ENCODE results near the gene GNG2.

Gene GNG2

DNA sequence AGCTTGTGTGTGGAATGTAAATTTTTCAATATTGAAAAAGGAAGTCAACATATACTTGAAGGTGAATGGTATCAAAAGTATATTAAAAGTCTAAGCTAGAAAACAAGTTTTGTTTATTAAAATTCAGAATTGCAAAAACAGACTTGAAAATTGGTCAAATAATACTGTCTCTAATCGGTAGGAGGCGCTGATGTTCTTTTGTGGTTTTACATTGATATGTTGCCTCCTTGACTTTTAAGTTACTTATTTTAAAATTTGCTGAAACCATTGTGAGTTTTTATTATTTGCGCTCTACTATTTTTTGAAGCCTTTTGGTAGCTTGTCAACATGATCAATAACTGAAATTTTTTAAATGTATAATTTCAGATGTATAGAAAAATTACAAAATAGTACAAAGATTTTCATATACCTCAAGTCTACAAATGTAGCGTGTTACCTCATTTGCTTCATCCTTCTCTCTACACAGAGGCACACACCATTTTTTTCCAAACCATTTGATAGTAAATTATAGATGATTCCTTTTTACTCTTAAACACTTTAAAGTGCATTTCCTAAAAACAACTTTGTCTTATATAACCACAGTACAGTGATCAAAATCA, 135.8 kb downstream of the GNG2 start:
- DNase-seq (ENCODE audit: low spot score) = peak; percentile 73

- no peak for DNase-seq (ENCODE audit: low spot score)
These were observed 137.9 kb downstream of the GNG2 start for GRCh38 chr14:51998348-51998747.

GRCh38 chr14:51999084-51999483, 138.7 kb downstream of the GNG2 start:
- no peak for DNase-seq (ENCODE audit: low spot score)

DNA sequence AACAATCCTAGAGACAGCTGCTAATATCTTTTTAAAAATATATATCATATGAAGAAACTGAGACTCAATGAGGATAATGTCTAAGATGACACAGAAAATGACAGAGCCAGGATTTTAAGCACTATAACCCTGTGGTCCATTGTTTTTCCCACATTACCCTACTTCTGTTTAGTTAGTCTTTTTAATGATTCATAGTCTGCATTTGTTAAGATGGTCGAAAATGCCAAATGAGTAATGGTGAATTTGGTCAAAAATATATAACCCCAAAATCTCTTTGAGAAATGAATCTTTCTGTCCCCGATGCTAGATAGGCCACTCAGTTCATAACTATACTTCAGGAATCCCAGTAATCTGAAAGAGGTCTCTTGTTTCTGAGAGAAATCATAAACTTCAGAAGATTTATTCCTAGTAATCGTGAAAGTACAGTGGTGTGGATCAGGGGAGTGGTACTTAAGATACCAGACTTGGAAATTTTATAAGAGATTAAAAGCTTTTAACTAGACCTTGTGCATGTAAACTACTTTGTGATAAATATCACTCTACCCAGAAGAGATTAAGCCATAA, 139.7 kb downstream of the GNG2 start:
- DNase-seq (ENCODE audit: low spot score) = no peak

GRCh38 chr14:52000696-52001095, 140.3 kb downstream of the GNG2 start:
- DNase-seq (ENCODE audit: low spot score) = no peak

- no peak for DNase-seq (ENCODE audit: low spot score)
These were observed 142.1 kb downstream of the GNG2 start for GRCh38 chr14:52002542-52002941.

DNA sequence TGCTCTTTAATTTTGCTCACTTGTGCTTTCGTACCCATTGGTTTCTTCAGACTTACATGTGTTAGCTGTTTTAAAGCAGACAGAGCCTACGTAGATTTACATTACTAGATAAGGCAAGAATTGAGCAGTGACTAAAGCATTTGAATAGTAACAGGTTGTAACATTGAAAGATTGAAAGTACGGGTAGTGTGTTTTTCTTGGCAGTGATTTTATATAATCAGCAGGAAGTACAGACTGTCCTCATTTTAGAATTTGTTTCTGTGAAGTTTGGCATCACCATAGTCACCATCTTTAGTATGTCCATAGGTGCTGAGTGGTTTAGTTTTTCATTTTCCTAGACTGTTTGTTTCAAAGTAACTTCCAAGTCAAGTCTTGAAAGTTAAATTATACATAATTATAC, 142.9 kb downstream of the GNG2 start:
- DNase-seq (ENCODE audit: low spot score) = no peak

DNA sequence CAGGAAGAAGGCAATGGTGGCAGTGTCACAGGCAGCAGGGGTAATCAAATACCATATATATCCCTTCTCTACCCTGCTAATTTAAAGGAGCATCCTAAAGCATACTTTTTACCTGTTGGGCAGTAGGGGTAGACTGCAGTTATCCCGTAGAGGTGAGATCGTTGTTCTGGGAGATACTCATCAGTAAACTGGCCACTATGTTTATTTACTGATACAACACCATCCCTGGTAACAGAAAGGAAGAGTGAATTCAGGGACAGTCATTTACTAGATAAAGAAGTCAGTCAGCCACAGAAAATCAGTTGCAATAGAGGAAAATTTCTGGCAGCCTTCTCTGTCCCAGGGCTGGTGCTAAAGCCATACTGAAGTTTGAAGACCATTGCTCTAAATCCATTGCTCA, 145.2 kb downstream of the GNG2 start:
- no peak for DNase-seq (ENCODE audit: low spot score)

- DNase-seq (ENCODE audit: low spot score) = no peak
These were observed 145.9 kb downstream of the GNG2 start for GRCh38 chr14:52006361-52006760.

- DNase-seq (ENCODE audit: low spot score) = no peak
These were observed 146.8 kb downstream of the GNG2 start for GRCh38 chr14:52007211-52007610.

- DNase-seq (ENCODE audit: low spot score) = no peak
These were observed 147.2 kb downstream of the GNG2 start for GRCh38 chr14:52007637-52008036.

- no peak for DNase-seq (ENCODE audit: low spot score)
These were observed 147.7 kb downstream of the GNG2 start for GRCh38 chr14:52008136-52008535.

DNA sequence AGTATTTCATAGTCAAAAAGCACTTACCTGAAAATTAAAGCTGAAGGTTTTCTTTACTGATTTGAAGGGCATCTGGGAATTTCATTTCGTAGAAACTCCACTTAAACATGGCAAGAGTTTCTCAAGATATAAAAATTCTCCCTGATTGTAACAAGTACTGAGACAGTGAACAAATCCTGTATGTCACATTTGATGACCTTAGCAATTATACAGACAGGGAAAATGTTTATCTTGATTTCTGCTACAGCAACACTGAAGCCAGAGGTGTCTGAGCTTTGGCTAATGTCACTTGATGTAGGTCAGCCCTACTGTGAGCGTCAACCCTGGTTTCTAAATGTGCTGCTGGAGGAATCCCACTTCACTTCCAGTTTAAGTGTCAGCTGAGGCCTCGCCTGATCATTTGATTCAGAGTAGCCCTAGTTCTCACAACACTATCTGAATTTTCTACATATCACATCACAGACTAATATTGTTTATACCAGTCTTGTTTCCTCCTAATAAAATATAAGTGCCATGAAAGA, 149.8 kb downstream of the GNG2 start:
- DNase-seq (ENCODE audit: low spot score) = no peak

DNA sequence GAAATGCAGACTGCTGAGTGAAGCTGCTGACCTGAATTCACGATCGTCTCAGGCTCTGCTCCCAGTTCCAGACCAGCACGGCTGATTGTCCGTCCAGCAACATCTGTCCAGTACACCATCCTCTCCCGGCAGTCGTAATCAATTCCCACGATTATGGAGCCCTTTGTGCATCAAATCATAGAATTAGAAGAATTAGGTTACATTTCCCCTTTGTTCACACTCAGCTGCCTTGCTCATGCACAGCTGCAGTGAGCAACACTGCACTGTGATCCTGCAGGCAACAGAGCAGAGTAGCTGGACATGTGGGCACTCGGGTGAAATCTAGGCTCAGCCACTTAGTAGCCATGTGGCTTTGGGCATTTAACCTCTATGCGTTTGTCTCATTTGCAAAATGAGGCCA, 151.1 kb downstream of the GNG2 start:
- DNase-seq (ENCODE audit: low spot score) = no peak

DNA sequence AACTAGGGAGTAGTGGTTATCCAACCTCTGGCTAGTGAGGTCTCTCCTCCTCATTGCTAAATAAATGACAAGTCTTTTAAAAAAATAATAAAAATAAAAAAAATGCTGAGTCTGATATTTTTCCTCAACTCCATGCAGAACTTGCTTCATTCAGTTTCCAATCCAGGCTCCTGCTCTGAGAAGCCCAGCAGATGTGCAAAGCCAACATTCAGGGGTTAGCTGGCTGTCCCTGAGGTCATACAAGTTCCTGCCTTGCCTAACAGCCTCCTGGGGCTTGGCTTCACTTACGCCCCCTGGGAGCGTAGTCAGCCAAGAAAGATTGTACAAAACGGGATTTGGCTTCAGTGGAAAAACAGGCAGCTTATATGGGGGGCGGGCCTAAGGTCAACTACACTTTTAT, 152.2 kb downstream of the GNG2 start:
- no peak for DNase-seq (ENCODE audit: low spot score)

- no peak for DNase-seq (ENCODE audit: low spot score)
These were observed 153.7 kb downstream of the GNG2 start for GRCh38 chr14:52013984-52014600.

GRCh38 chr14:52014601-52015267, 154.3 kb downstream of the GNG2 start:
- no peak for DNase-seq (ENCODE audit: low spot score)

DNA sequence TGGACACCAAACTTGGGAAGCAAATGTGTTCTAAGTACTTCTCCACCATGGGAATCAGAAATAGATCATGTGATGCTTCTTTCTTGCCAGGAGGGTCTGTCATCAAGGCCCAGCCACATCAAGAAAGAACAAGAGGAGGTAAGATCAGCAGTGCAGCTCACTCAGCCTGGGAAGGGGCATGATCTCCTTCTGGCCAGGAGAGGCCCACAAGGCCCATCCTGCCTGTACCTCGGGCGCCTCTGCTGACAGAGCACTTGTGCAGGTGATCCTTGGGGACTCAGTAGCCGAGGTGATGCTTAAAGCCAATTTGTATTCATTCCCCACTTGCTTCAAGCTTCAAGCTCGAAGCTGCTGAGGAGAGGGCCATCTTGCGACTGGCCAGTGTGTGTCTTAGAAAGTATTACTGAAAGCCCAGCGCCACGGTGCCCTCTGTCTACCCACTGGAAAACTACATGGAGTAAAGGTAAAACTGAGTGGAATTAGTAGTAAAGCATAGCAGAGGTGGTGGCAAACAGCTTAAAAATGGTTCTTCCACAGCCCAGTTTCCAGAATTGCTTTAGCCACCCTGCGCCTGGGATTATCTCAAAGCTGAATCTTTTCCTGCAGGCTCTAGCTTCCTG, 155.1 kb downstream of the GNG2 start:
- no peak for DNase-seq (ENCODE audit: low spot score)

DNA sequence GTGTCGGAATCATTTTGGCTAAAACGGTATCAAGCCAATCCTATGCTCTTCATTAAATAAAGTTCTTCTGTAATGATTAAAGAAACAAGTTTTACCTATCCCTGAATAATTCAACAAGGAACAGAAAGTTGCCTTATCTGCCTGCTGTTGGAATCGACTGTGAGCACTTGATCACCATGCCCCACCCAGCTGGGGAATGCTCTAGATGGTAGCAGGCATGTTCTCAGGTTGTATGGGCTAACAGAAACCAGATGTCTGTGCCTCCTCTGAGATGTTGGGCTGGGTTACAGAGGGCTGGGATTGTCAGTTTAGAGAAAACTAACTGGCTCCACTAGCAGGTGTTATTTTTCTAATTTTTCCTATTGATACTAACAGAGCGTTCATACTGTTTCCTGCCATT, 157.8 kb downstream of the GNG2 start:
- DNase-seq (ENCODE audit: low spot score) = no peak

- no peak for DNase-seq (ENCODE audit: low spot score)
These were observed 158.6 kb downstream of the GNG2 start for GRCh38 chr14:52018970-52019369.
